ENCODE measurements around the gene DSG2. TPM values are rescaled to one million over a fixed set of nuclear protein-coding genes. Genes with fewer than 3 reads are reported as not detected.

The DSG2 gene
- total RNA-seq, 4 donors from 2014 or later, result 7.3 to 18.8 (median 9.7) TPM

GRCh38 chr18:31510319-31510718 is 12.3 kb downstream of the DSG2 start:
- Histone ChIP-seq H3K27me3 (no peaks in the 10 kb centered on the region), H3K4me1 (peaks cover 17 to 65% (median 22%) of the 10 kb centered on the region in 3 donors), H3K4me3 (no peak overlapping the region), H3K27ac (peak overlapping the region in 3 of 4 donors; percentile 77 to 84 (median 80)), H3K9me3 (no peaks in the 10 kb centered on the region), H3K36me3 (no peaks in the 10 kb centered on the region)
- TF ChIP-seq CTCF (IDR thresholded peaks at IDR 0.05), result no peak
- no peak for TF ChIP-seq POLR2A (IDR thresholded peaks at IDR 0.05)
- DNase-seq, result no peak
- intact Hi-C loops (cut with DNase I), result no loop called here

GRCh38 chr18:31511098-31511497 is 13.1 kb downstream of the DSG2 start:
- H3K27ac ChIP-seq, result peak overlapping the region; percentile 69 to 84 (median 78)

GRCh38 chr18:31512203-31512764 is 14.3 kb downstream of the DSG2 start:
- Histone ChIP-seq H3K36me3 (no peaks in the 10 kb centered on the region), H3K27ac (peak overlapping the region; percentile 46 to 84 (median 78)), H3K9me3 (no peaks in the 10 kb centered on the region), H3K4me1 (peaks cover 17 to 55% (median 22%) of the 10 kb centered on the region in 3 donors), H3K4me3 (no peak overlapping the region), H3K27me3 (no peaks in the 10 kb centered on the region)
- no peak for DNase-seq
- no peak for TF ChIP-seq CTCF (IDR thresholded peaks at IDR 0.05)
- peak in 1 of 4 donors; percentile 13 for TF ChIP-seq POLR2A (IDR thresholded peaks at IDR 0.05)
- WGBS, 2 donors, result 34 to 40% methylated on average over 6 of the region's 6 CpGs
- intact Hi-C loops (cut with DNase I), result no loop called here

More at GRCh38 chr18:31511098-31511497, 13.1 kb downstream of the DSG2 start:
- WGBS, 2 donors, result 24 to 33% methylated on average over 4 of the region's 6 CpGs
- Histone ChIP-seq H3K27me3 (no peaks in the 10 kb centered on the region), H3K4me1 (peaks cover 17 to 61% (median 22%) of the 10 kb centered on the region in 3 donors), H3K36me3 (no peaks in the 10 kb centered on the region), H3K9me3 (no peaks in the 10 kb centered on the region), H3K4me3 (no peak overlapping the region)
- no peak for TF ChIP-seq POLR2A (IDR thresholded peaks at IDR 0.05)
- peak in 2 of 6 experiments; percentile 5 to 43 for TF ChIP-seq CTCF (IDR thresholded peaks at IDR 0.05)
- DNase-seq, result no peak
- intact Hi-C loops (cut with DNase I), result no loop called here

- no peaks in the 10 kb centered on the region for H3K36me3 ChIP-seq
- TF ChIP-seq POLR2A (IDR thresholded peaks at IDR 0.05), result no peak
- TF ChIP-seq CTCF (IDR thresholded peaks at IDR 0.05), result peak in 1 of 6 experiments; percentile 12
- H3K4me3 ChIP-seq, result no peak overlapping the region
- H3K4me1 ChIP-seq, result peaks cover 17 to 55% (median 22%) of the 10 kb centered on the region in 3 donors
- H3K27me3 ChIP-seq, result no peaks in the 10 kb centered on the region
- no peaks in the 10 kb centered on the region for H3K9me3 ChIP-seq
- intact Hi-C loops (cut with DNase I), result no loop called here
- H3K27ac ChIP-seq, result peak overlapping the region in 3 of 4 donors; percentile 50 to 80 (median 65)
- WGBS, 2 donors, result 37 to 45% methylated on average over 4 of the region's 4 CpGs
- no peak for DNase-seq
These were observed 15.4 kb downstream of the DSG2 start for GRCh38 chr18:31513189-31513935.

- TF ChIP-seq POLR2A (IDR thresholded peaks at IDR 0.05) (no peak), CTCF (IDR thresholded peaks at IDR 0.05) (no peak)
- DNase-seq, result no peak
- H3K4me3 ChIP-seq, result no peak overlapping the region
- intact Hi-C loops (cut with DNase I), result no loop called here
- 68 to 85% methylated on average over 3 of the region's 3 CpGs for WGBS, 2 donors
- no peak overlapping the region for H3K27ac ChIP-seq
- peaks cover 4 to 26% (median 14%) of the 10 kb centered on the region in 3 donors for H3K4me1 ChIP-seq
- no peaks in the 10 kb centered on the region for H3K27me3 ChIP-seq
- H3K36me3 ChIP-seq, result peaks cover 0 to 3% (median 0%) of the 10 kb centered on the region in 3 donors
- no peaks in the 10 kb centered on the region for H3K9me3 ChIP-seq
These were observed 18.5 kb downstream of the DSG2 start for GRCh38 chr18:31516437-31516836.
